Stimulated activated CD8-positive, alpha-beta memory T cell treated with anti-CD3 and anti-CD28 coated beads, Interleukin-7, amount 100 ng/mL, for 48 hours (primary cell): Measurements from ENCODE around the gene SIK3.

Source experiments
- DNase-seq, 2 donors: peaks; one replicate each; pipeline ENCODE4 v3.0.0-alpha.2; 2020; ENCODE audit warnings: low read depth in 1 of 2; ENCODE audit errors: extremely low read depth in 1 of 2

SIK3 gene

GRCh38 chr11:116935514-116935913, 162.7 kb downstream of the SIK3 start:
- no peak for DNase-seq

GRCh38 chr11:116935089-116935488, 163.1 kb downstream of the SIK3 start:
- DNase-seq: no peak

- no peak for DNase-seq
Observed at GRCh38 chr11:116933961-116934360, 164.3 kb downstream of the SIK3 start.

- no peak for DNase-seq
Observed at GRCh38 chr11:116932181-116932580, 166.0 kb downstream of the SIK3 start.

- DNase-seq: no peak
Observed at GRCh38 chr11:116931206-116931953, 166.8 kb downstream of the SIK3 start.

- no peak for DNase-seq
Observed at GRCh38 chr11:116930586-116930985, 167.6 kb downstream of the SIK3 start.

GRCh38 chr11:116930177-116930576, 168.1 kb downstream of the SIK3 start:
- DNase-seq: peak in 1 of 2 donors; percentile 20

- DNase-seq: no peak
Observed at GRCh38 chr11:116929414-116930090, 168.7 kb downstream of the SIK3 start.

GRCh38 chr11:116928845-116929244, 169.4 kb downstream of the SIK3 start:
- no peak for DNase-seq

GRCh38 chr11:116928102-116928777, 170.0 kb downstream of the SIK3 start:
- no peak for DNase-seq

GRCh38 chr11:116927163-116927974, 170.9 kb downstream of the SIK3 start:
- DNase-seq: peak in 1 of 2 donors; percentile 11

- no peak for DNase-seq
Observed at GRCh38 chr11:116925050-116925449, 173.2 kb downstream of the SIK3 start.

GRCh38 chr11:116918925-116919655, 179.1 kb downstream of the SIK3 start:
- DNase-seq: no peak

GRCh38 chr11:116917632-116918031, 180.6 kb downstream of the SIK3 start:
- no peak for DNase-seq

- DNase-seq: no peak
Observed at GRCh38 chr11:116916886-116917285, 181.3 kb downstream of the SIK3 start.

GRCh38 chr11:116916052-116916451, 182.2 kb downstream of the SIK3 start:
- no peak for DNase-seq

- DNase-seq: no peak
Observed at GRCh38 chr11:116913000-116913399, 185.2 kb downstream of the SIK3 start.

GRCh38 chr11:116911976-116912734, 186.1 kb downstream of the SIK3 start:
- DNase-seq: no peak

GRCh38 chr11:116910847-116911246, 187.4 kb downstream of the SIK3 start:
- no peak for DNase-seq

- DNase-seq: no peak
Observed at GRCh38 chr11:116910378-116910777, 187.8 kb downstream of the SIK3 start.
